DMS114 treated with DMSO at 0.1 percent for 48 hours (cell line): ENCODE results near the gene ACSL1.

Experiments
- DNase-seq: peaks from one replicate; lab custom pipeline; 2025; ENCODE audit not compliant: unreplicated experiment; lab: John Stamatoyannopoulos, UW

ACSL1 gene

GRCh38 chr4:184825896-184826690, at the start of gene ACSL1:
ACSL1 (minus strand) TSS chr4:184825968; CDS start chr4:184803514, 22,454 bp downstream.
- no peak for DNase-seq

GRCh38 chr4:184873054-184873453, 47.3 kb upstream of the ACSL1 start:
- no peak for DNase-seq

GRCh38 chr4:184870718-184871117, 45.0 kb upstream of the ACSL1 start:
- DNase-seq: no peak

GRCh38 chr4:184868623-184869022, 42.9 kb upstream of the ACSL1 start:
- DNase-seq: no peak

GRCh38 chr4:184863916-184864315, 38.1 kb upstream of the ACSL1 start:
- DNase-seq: no peak

- no peak for DNase-seq
Measured at GRCh38 chr4:184861047-184861446, 35.3 kb upstream of the ACSL1 start.

GRCh38 chr4:184860018-184860779, 34.4 kb upstream of the ACSL1 start:
- DNase-seq: no peak

- no peak for DNase-seq
Measured at GRCh38 chr4:184857441-184858121, 31.8 kb upstream of the ACSL1 start.

GRCh38 chr4:184856277-184856609, 30.5 kb upstream of the ACSL1 start:
- no peak for DNase-seq

GRCh38 chr4:184854673-184855072, 28.9 kb upstream of the ACSL1 start:
- DNase-seq: no peak

- no peak for DNase-seq
Measured at GRCh38 chr4:184853436-184853835, 27.7 kb upstream of the ACSL1 start.

GRCh38 chr4:184851886-184852285, 26.1 kb upstream of the ACSL1 start:
- no peak for DNase-seq

- DNase-seq: no peak
Measured at GRCh38 chr4:184851200-184851541, 25.4 kb upstream of the ACSL1 start.

- DNase-seq: no peak
Measured at GRCh38 chr4:184850431-184851199, 24.8 kb upstream of the ACSL1 start.

- DNase-seq: no peak
Measured at GRCh38 chr4:184850018-184850417, 24.2 kb upstream of the ACSL1 start.

- no peak for DNase-seq
Measured at GRCh38 chr4:184849185-184849584, 23.4 kb upstream of the ACSL1 start.

GRCh38 chr4:184848510-184848909, 22.7 kb upstream of the ACSL1 start:
- no peak for DNase-seq

- DNase-seq: no peak
Measured at GRCh38 chr4:184846531-184846930, 20.8 kb upstream of the ACSL1 start.

- no peak for DNase-seq
Measured at GRCh38 chr4:184845367-184846021, 19.7 kb upstream of the ACSL1 start.

GRCh38 chr4:184844742-184845141, 19.0 kb upstream of the ACSL1 start:
- no peak for DNase-seq
